GM18858 (cell line): ENCODE measurements around the gene RBMX2.

Experiments used
- ATAC-seq: cut with Tn5 transposase; IDR thresholded peaks from one replicate; pipeline ENCODE4 v1.9.1; 2021; ENCODE audit not compliant: unreplicated experiment

The RBMX2 gene

DNA sequence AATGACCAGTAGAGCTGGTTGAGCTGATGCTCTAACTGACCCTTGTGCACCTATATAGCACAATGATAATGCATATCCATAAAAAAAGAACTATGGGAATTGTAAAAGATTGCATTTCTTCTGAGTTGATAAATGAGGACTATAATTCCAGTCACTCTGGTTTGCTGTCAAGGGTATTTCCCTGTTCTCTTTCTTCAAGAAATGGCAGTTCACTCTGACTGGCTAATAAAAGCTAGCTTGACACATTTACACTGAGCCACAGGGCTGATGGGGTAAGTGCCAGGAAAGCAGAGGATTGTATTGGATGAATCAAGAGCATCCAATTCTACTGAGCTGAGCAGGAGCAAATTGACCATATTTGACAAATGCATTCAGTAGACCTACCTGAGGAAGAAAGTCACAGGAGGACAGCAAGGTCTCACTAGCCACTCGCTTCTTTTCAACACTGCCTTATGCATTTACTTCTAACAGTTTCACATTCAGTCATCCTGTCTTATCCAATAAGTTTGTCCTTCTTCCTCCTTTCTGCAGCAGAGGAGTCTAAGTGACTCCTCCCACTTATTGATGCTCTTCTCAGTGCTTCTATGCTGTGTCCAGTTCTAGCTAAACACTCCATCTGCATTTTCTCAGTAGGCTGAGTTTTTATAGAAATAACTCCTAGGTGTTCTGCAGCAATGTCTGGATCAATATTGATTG, 43.0 kb downstream of the RBMX2 start:
- no peak for ATAC-seq

GRCh38 chrX:130446974-130447373, 45.2 kb downstream of the RBMX2 start:
- ATAC-seq, result no peak
